ENCODE measurements around the gene NOX3. TPM values are rescaled to one million over a fixed set of nuclear protein-coding genes. Genes with fewer than 3 reads are reported as not detected.

NOX3 gene
- total RNA-seq, 6 experiments from 2014 or later: not detected

- intact Hi-C loops (cut with DNase I): no loop called here
- WGBS (ENCODE audit: insufficient coverage, low coverage, low lambda C conversion rate, missing lambda C conversion rate): 88% methylated on average over 2 of the region's 2 CpGs
- Histone ChIP-seq H3K4me3 (no peak overlapping the region), H3K4me1 (no peaks in the 10 kb centered on the region), H3K27ac (no peak overlapping the region), H3K27me3 (no peaks in the 10 kb centered on the region), H3K9me3 (no peaks in the 10 kb centered on the region), H3K36me3 (no peaks in the 10 kb centered on the region)
- ATAC-seq: no peak
- TF ChIP-seq CTCF (IDR thresholded peaks at IDR 0.05) (no peak), POLR2A (IDR thresholded peaks at IDR 0.05) (no peak)
- no peak for DNase-seq
Observed at GRCh38 chr6:155498370-155498769, 42.7 kb upstream of the NOX3 start.

DNA sequence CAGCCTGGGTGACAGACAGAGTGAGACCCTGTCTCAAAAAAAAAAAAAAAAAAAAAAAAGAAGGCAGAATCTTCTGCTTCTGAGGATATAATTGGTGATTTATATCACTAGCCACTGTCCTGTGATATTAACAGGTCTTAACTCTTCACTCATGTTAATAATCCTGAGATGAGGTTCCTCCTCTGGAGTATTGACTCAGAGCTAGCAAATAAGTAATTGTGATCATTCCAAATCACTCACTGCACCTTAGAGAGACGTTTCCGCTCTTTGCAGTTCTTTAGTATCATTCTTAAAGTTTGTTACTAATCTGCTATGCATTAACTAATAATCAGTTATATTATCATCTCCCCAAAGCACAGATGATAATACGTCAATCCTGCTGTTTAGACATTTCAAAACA is 41.6 kb upstream of the NOX3 start:
- ATAC-seq (no peak), DNase-seq (no peak)
- Histone ChIP-seq H3K9me3 (no peaks in the 10 kb centered on the region), H3K36me3 (no peaks in the 10 kb centered on the region), H3K4me1 (no peaks in the 10 kb centered on the region), H3K27me3 (no peaks in the 10 kb centered on the region), H3K27ac (no peak overlapping the region), H3K4me3 (no peak overlapping the region)
- no peak for TF ChIP-seq CTCF (IDR thresholded peaks at IDR 0.05)
- TF ChIP-seq POLR2A (IDR thresholded peaks at IDR 0.05): no peak
- intact Hi-C loops (cut with DNase I): no loop called here
- 57% methylated on average over 3 of the region's 3 CpGs for whole genome bisulfite sequencing (ENCODE audit: insufficient coverage, low coverage, low lambda C conversion rate, missing lambda C conversion rate)

- DNase-seq (no peak), ATAC-seq (peak; percentile 49 to 63 (median 52))
- intact Hi-C loops (cut with DNase I): no loop called here
- no peak overlapping the region for H3K27ac ChIP-seq
- no peaks in the 10 kb centered on the region for H3K4me1 ChIP-seq
- H3K27me3 ChIP-seq: no peaks in the 10 kb centered on the region
- TF ChIP-seq CTCF (IDR thresholded peaks at IDR 0.05): peak in 3 of 4 donors; percentile 18 to 28 (median 21)
- no peak for TF ChIP-seq POLR2A (IDR thresholded peaks at IDR 0.05)
- WGBS (ENCODE audit: insufficient coverage, low coverage, low lambda C conversion rate, missing lambda C conversion rate): 41% methylated on average over 9 of the region's 11 CpGs
- no peaks in the 10 kb centered on the region for H3K9me3 ChIP-seq
- no peak overlapping the region for H3K4me3 ChIP-seq
- H3K36me3 ChIP-seq: no peaks in the 10 kb centered on the region
Observed at GRCh38 chr6:155495011-155495768, 39.6 kb upstream of the NOX3 start.

DNA sequence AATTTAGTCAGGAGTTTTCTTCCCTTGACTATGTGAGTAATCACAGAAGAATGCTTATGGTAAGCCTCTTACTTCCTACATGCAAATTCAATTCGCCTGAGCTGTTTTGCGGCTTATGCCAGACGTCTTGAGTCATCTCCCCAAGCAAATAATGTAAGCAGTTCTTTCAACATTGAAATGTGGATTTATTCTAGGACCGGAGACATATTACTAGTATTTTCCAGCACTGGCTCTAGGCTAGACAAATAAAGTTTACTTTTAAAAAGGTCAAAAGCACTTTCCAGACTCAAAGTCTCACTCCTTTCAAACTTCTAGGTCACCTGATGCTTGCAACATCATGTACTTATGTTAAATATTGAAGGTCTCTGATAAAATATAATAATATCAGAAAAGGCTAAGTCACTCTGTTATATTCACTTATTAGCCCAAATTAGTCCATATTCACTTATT is 38.1 kb upstream of the NOX3 start:
- Histone ChIP-seq H3K27me3 (no peaks in the 10 kb centered on the region), H3K27ac (no peak overlapping the region), H3K9me3 (no peaks in the 10 kb centered on the region), H3K4me3 (no peak overlapping the region), H3K4me1 (no peaks in the 10 kb centered on the region), H3K36me3 (no peaks in the 10 kb centered on the region)
- intact Hi-C loops (cut with DNase I): no loop called here
- TF ChIP-seq CTCF (IDR thresholded peaks at IDR 0.05) (no peak), POLR2A (IDR thresholded peaks at IDR 0.05) (no peak)
- peak in 1 of 4 donors; percentile 15 for ATAC-seq
- 37% methylated on average over 4 of the region's 4 CpGs for WGBS (ENCODE audit: insufficient coverage, low coverage, low lambda C conversion rate, missing lambda C conversion rate)
- DNase-seq: no peak
